ENCODE measurements around the gene DGCR6L.
"Not testable (repeated sequence)": the region's sequence is repeated elsewhere in the genome, so short reads cannot be mapped to it uniquely, and the experiment has no call there.

DGCR6L gene

DNA sequence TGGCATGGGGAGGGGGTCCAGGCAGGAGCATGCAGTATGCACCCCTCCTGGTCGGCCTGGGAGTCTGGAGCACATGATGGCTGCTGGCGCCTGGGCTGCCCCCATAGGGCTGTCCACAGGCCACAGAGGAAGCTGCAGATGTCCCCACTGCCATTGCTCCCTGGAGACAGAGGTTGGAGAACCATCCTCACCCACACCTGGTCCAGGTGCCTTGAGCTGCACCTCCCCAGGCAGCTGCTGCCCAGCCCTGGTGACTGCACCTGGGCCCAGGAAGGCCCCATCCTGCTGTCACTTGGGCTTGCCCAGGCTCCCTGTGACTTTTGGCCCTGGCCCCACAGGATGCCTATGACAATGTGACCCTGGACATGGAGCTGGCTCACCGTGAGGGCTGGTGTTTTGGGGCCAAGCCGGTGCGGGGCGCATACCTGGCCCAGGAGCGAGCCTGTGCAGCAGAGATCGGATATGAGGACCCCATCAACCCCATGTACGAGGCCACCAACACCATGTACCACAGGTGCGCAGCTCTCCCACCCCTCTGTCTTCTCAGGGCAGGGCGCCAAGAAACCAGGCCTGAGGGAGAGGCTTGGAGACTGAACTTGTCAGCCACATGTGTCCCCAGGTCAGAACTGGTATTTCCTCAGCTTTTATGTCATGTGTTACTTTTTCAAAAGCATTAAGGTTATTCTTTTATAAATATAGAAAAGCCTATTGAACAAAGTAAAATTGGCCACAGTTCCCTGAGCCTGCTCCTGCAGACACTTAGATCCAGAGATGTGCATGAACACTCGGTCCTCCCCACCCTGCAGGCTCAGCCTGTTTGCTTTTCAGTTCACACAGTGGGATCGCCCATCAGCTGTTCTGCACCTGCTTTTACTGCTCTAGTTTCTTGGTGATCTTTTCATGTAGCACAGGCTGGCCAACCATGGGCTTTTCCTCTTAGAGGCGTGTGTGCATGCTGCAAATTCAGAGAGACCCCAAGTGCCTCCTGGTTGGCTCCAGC, 12.1 kb downstream of the DGCR6L start:
- DNase-seq: not testable (repeated sequence)

DNA sequence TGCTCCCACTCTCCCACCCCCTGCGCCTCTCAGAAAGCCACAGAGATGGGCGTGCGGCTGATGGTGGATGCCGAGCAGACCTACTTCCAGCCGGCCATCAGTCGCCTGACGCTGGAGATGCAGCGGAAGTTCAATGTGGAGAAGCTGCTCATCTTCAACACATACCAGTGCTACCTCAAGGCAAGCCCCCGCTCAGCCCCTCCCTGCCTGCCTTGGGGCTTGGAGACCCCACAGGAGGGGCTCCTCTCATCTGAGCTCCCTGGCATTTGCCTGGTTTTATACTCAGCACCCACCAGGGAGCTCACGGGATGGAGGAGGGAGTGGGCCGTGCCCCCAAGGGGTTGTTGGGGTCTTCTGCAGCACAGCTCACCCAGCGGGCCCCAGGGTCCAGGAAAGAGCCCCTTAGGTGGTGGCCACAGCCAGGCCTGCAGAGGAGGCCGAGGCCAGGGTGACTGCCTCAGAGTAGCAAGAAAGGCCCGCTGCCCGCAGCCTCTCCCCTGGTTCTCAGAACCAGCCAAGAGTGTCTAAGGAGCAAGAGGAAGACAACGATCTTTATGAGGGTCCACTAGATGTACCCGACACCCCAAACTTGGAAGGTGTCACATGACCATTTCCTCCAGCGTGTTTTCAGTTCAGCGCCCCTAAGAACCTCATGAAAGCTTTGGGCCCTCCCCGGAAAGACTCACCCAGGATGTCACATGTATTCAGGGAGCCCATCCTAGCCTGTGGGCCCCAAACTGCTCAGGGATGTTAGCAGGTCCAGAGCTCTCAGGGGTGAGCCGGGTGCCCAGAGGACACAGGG, 13.0 kb downstream of the DGCR6L start:
- DNase-seq: not testable (repeated sequence)

DNA sequence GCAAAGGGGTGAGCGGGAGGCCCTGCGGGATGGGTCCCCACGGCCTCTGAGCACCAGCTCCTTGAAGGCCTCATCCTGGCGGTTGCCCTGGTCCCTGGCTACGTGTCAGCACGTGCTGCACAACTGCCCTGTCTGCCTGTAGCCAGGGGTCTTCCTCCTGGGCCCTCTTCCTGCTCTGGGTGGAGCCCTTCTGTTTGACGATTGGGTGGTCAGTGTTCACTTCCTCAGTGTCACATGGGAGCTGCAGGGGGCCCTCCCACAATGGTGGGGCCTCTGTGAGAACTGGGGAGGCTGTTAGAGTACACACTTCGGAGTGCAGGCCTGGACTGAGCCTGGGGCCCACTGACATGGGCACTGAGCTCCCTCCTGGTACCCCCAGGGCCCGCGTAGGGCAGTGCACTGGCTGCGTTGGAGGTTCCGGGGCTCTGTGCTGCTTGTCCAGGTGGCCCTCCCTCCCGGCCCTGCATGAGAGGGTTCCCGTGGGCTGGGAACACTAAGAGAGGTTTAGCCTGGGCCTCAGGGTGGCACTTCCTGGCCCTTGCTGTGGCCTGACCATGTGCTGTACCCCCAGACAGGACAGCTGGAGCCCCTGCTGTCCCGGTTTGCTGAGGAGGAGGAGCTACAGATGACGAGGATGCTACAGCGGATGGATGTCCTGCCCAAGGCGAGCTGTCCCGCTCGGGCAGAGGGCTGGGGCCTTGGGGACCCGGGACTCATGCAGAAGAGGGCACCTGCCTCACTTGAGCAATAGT, 13.8 kb downstream of the DGCR6L start:
- DNase-seq: no peak

DNA sequence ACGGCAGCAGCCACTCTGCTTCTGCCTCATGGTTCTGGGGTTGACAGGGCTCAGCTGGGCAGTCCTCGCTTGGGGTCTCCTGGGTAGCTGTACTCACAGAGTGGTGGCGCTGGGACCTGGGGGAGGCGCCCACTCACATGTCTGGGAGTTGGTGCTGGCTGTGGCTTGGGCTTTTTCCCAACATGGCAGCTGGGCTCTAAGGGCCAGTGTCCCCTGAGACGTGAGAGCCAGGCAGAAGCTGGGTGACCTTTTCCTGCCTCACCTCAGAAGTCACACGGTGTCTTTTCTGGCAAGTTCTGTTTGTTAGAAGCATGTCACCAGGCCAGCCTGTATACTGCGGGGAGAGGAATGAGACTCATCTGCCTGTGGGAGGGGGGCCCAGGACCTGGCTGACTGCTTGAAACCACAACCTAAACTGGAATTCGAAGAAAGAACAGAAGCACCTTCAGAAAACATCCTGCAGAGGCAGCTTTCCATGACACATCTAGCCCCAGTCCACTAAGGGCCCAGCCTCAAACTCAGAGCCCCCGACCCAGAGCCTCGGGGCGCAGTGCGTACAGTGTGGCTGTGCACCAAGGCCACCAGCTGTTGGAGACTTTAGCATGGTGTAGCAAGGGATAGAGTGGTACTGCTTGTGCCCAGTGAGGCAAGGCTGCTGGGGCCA, 14.5 kb downstream of the DGCR6L start:
- not testable (repeated sequence) for DNase-seq

DNA sequence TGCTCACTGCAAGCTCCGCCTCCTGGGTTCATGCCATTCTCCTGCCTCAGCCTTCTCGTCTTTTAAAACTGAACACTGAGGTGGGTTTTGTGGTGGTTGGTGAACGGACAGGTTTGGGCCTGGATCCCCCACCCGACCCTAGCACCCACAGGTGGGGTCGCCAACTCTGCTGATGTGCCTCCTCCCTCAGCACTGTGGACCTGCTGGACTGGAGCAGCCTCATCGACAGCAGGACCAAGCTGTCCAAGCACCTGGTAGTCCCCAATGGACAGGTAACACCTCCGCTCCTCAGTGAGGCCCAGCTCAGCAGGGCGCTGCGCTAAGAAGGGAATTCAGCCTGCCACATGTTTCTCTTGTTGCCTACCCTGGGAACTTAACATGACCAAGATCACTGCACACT, 15.2 kb downstream of the DGCR6L start:
- DNase-seq: no peak

DNA sequence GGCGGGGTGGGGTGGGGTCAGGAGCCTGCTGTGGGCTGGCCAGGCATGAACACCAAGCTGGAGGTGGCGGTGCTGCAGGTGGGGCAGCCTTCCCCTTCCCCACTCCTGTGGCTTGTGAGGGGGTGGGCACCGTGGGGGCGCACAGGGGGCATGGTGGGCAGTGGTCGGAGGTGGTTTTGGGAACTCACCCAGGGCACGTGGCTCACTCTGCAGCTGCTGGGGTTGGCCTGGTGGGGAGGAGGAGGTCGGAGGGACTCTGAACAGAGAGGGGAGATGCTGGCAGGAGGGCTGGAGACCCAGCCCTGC, 16.7 kb downstream of the DGCR6L start:
- not testable (repeated sequence) for DNase-seq

DNA sequence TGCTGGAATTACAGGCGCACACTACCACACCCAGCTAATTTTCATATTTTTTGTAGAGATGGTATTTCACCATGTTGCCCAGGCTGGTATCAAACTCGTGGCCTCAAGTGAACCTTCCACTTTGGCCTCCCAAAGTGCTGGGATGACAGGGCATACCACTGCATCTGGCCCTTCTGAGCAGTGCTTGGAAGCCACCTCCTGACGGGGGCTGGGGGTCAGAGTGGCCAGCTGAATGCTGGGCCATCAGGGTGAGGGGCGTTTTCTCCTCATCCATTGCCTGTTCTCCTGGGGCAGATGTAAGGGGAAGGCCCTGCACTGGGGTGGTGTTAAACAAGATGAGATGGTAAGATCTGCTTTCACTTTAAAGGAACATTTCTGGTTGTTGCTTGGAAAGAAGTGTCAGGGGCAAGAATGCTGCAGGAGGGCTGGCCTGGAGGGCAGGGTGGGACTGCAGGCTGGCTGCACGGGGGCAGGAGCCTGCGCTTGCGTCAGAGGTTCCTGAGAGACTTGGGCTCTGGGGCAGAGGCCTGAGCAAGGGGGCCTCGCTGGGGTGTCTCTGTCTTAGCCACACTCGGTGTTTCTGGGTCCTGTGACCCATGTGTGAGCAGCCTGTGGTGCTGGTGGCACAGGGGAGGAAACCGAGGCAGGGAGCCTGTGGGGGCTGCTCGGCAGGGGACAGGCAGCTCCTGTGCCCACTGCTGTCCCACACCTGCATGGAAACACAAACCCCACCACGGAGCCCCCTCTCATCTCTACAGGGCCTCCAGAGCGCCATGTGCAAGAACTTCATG, 17.2 kb downstream of the DGCR6L start:
- no peak for DNase-seq

DNA sequence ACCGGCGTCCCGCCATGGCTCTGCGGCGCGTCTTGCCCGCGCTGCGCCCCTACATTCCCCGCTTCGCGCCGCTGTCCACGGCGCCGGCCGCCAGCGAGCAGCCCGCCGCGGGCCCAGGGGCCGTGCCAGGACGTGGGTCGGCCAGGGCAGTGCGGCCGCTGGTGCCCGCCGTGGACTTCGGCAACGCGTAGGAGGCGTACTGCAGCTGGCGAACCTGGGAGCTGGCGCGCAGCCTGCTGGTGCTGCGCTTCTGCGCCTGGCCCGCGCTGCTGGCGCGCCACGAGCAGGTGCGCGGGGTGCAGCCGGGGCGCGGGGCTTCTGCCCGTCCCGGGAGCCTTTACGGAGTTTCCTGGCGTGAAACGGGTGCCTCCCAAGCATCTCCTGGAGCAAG, 20.1 kb downstream of the DGCR6L start:
- no peak for DNase-seq

DNA sequence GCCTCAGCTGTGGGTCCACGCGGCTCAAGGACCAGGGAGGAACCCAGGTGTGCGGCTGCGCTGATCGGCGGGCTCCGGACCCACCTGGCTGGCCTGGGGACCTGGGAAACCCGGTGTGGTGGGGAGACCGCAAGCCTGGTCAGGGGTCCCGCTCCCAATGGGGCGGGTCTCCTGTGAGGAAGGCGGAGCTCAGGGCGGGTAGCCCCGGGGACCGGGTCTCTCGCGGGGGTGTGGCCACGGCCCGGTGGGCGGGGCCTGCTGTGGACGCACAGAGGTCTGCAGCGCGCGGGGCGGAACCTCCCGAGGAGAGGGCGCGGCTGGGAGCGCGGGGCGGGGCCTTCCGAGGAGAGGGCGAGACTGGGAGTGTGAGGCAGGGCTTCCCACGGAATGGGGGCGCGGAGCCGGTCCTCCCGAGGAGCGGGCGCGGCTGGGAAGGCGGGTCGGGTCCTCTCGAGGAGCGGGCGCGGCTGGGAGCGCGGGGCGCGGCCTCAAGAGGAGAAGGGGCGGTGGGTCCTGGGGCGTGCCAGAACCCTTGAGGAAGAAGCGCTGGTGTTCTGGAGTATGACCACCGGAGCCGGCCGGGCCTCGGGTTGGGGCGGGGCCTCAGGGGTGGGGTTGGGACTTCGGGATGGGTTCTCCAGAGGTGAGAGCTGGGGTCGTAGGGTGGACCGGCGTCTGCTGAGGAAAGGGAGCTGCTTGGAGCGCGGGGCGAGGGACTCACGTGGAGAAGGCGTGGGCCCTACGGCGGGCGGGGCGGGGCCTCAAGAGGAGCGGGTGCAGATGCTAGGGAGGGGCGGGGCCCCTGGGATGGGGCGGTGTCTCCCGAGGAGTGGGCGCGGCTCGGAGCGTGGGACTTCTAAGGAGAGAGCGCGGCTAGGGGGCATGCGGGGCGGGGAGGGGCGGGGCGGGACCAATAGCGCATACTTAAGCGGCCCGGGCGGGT, 20.8 kb downstream of the DGCR6L start:
- DNase-seq: peak in 1 of 2 donors; percentile 31

DNA sequence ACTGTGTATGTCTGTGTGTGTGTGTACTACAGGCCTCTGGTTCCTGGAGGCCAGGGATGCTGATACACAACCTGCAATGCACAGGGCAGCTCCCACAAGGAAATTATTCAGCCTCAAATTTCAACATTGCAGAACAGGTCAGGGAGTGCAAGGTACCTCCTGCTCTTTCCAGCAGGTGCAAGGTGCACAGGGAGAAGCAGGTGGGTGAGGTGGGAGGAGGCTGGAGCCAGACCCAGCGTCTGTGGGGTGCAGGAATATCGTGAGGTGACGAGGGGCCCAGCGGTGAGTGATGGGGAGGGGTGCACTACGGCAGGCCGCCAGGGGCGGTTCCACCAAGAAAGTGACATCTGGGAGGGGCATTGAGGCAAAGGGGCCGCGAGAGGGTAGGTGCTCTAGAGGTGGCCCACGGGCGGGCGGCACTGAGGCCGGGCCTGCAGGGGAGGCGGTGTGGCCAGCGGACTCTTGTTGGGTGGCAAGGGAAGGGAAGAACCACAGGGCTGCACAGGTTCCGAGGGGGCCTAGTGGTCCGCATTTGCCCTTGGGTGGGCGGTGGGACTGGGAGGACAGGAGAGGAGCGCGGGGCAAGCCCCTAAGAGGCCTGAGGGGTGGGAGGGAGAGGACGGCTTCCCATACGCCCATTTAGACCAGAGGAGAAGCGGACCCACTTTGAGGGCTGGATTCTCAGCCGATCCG, 21.6 kb downstream of the DGCR6L start:
- DNase-seq: no peak

DNA sequence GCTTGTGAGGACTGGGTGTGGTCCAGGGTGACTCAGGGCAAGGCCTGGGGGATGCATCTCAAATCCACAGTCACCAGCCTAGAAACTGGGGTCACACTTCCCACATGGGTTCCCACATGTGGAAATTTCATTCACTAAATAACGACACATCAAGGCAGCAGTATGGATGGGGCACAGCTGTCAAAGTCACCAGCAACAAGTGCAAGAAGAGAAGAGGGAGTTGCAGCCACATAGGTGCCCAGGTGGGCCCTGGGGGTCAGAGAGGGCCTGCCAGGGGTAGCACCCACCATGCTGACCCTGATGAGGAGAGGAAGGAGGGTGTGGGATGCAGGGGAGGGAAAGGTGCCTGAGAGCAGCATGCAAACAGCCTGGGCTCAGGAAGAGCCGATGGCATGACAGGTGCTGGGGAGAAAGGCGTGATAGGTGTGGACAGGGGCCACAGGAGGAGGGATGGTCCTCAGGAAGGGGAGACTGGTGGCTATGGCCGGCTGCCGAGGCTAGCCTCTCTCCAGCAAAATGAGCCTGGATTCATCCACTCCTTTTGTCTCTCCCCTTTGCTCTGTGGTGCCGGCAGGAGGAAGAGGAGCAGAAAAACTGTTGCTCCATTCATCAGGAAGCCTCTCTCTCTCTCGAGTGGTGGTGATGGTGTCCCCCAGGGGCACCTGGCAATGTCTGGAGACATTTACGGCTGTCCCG, 22.3 kb downstream of the DGCR6L start:
- DNase-seq: no peak

DNA sequence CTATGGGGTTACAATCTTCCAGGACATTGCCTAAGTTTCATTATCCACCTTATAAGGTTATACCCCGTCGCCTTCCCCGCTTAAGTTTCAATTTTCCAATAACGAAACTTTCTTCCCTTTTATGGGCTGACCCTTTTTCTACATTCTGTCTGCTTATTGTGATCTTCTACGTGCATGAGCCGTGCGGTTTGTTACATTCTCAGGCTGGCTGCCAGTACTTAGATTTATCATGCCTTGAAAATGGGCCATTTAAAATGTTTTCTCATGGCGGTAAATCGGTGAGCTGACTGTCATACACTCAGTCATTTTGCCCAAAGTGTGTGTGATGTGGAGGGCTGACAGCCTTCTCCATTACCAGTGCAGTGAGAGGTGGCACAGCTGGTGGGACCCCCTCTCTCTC, 23.3 kb downstream of the DGCR6L start:
- DNase-seq: no peak

DNA sequence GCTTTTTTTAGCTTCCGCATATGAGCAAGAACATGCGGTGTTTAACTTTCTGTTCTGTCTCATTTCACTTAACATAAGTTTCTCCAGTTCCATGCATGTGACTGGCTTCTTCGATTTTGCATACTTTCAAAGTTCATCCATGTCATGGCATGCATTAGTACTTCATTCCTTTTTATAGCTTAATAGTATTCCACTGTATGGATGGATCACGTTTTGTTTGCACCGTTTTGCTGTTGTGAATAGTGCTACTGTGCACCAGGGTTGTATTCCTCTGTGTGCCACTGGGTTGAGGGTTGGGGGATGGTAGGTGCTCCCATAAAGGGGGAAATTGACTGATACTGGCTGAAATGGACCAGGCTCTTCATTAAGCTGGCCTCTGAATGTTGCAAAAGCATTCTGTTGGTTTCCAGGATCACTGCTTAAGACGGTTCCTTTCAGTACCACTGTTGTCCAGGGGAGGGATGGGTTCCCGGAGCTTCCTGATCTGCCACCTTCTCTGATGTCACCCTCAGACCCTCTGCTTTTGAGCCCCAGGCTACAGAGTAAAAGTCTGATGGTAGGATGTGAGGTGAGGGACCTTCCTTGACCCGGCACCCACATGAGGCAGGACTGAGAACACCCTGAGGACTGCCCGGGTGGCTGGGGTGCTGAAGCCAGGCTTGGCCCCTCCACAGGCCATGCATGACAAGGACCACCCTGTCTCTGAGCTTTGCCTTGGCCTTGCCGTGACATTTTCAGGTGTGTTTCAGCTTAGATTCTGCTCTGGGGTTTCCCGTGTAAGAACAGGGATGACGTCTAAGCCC, 24.4 kb downstream of the DGCR6L start:
- no peak for DNase-seq

DNA sequence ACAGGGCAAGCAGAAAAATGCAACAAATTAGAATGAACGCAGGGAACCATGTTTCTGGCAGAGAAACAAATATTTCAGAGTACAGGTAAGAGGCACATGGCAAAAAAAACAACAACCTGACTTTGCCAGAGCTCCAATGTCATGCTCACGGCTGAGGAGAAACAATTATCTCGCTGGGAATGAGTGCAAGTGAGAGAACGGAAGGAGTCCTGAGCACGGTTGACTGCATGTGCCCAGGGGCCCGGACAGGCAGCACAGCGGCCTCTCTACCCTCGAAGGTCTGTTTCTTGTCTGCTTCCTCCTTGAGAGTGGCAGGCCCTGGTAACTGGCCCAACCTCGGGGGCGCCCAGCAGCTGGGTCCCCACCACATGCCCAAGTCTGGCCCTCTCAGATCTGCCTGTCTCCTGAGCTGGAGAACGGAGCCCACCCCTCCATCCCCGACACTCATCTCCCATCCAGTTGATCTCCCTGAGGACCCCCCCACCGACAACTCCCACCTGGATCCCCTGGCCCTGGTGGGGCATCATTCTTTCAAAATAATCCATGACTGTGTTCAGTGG, 27.1 kb downstream of the DGCR6L start:
- DNase-seq: no peak

DNA sequence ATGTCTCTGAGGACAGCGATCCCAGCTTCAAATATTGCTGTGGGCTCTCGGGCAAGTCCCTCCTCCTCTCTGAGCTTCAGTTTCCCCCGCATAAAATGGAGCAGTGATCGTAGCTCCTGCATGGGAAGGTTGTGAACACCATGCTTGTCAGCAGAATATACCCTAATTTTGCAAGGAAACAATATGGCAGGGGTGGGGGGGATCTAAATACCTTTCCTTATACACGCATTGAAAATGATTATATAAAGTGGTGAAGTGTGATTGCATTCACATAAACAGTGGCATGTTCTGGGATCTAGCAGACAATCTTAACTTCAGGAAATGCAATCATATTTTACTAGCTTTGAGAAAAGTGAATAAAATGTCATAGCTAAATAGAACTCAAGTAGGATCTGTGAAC, 27.8 kb downstream of the DGCR6L start:
- DNase-seq: no peak

DNA sequence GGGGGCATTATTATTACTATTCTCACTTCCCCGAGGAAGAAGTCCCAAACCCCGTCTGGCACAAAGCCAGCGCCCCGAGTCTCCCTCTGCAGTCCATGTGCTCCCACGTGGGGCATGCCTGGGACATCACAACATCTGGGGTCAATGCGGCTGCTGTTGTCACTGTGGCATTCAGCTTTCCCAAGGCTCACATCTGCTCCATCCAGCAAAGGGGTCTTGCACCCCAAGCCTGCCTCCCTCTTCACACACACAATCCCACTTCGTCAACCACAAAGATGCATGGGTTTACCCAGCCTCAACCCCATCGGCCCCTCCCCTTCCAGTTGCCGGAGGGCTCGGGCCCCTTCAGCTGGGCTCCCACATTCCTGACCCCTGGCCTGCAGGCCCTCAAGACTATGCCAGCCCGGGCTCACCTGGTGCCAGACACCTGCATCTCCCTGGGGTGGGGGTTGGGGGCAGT, 28.2 kb downstream of the DGCR6L start:
- DNase-seq: no peak

DNA sequence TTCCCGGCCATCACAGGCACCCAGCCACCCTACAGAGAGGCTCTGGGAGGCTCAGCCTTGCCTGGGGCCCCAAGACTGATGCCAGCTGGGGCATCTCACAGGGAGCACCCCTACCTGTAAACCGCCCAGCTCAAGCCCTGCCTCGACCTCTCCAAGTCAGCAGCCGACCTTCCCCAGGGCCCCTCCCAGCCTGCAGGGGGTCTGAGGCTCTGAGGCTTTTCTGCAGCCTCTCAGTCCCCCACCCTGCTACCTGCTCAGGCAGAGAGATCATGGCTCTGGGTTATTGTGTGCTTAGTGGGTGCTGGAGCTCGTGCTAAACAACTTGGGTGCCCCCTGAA, 28.6 kb downstream of the DGCR6L start:
- DNase-seq: no peak

DNA sequence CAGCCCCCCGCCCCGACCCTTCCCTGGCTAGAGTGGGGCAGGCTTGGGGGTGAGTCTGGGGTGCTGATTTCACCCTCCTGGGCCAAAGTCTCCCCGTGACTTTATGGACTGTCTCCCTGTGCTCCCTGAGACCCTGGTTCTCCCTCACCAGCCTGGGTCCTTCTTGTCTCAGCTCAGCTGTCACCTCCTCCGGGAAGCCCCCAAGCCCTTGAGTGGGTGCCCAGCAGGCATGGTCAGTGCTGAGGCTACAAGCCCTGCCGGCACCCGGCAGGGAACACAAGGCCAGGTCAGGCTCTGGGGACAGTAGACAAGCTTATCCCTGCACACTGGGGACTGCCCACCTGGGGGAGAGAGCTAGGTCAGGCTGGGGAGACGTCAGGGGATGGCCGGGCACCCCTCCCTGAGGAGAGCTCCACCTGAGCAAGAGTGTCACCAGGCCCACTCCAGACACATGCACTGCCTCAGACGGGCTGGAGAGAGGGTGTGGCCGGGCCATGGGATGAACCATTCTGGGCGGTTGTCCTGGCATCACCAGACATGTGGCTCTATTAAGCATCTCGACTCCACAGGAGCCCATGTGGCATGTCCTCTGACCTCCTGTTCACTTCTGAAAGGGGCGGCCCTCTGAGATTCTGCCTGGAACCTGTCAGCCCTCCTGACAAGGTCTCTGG, 29.1 kb downstream of the DGCR6L start:
- DNase-seq: no peak
